Upper lobe of left lung (tissue), 6 donors: ENCODE results near the gene TUBGCP6. TPM values are rescaled to one million over a fixed set of nuclear protein-coding genes. Genes with fewer than 3 reads are reported as not detected.

ENCODE experiments used
- ATAC-seq, 2 donors: fragments of 200-7000 bp; cut with Tn5 transposase; one replicate each; pipeline ENCODE4 v1.9.1; 2022; ENCODE audit warnings: mild to moderate bottlenecking in 2 of 2, moderate library complexity in 2 of 2; ENCODE audit not compliant: low FRiP score in 2 of 2
- DNase-seq, 2 donors: peaks; one replicate each; pipeline ENCODE4 v3.0.0-alpha.2; 2019 to 2020
- H3K27ac ChIP-seq, 4 donors: fragments of 200-600 bp; sonication (generic); one replicate each; pipeline ENCODE4 v1.5.1; 2016 to 2019
- H3K27me3 ChIP-seq, 4 donors: fragments of 200-600 bp; sonication (generic); one replicate each; pipeline ENCODE4 v1.5.1; 2017 to 2019
- H3K36me3 ChIP-seq, 4 donors: fragments of 200-600 bp; sonication (generic); one replicate each; pipeline ENCODE4 v1.5.1; 2016 to 2019
- H3K4me1 ChIP-seq, 4 donors: fragments of 200-600 bp; sonication (generic); one replicate each; pipeline ENCODE4 v1.5.1; 2018 to 2019
- H3K4me3 ChIP-seq, 4 donors: fragments of 200-600 bp; sonication (generic); one replicate each; pipeline ENCODE4 v1.5.1; 2017 to 2019; ENCODE audit warnings: mild to moderate bottlenecking in 2 of 4, moderate library complexity in 1 of 4
- H3K9me3 ChIP-seq, 4 donors: fragments of 200-600 bp; sonication (generic); one replicate each; pipeline ENCODE4 v1.5.1; 2018 to 2019
- CTCF ChIP-seq, 6 experiments: fragments of 450-650 bp in 4 of 6; fragments of 200-600 bp in 2 of 6; sonication (generic) in 2 of 6; IDR thresholded peaks; one replicate each; pipeline ENCODE4 v1.5.1; 2016 to 2019; ENCODE audit warnings: antibody characterized with exemption in 6 of 6
- EP300 ChIP-seq, 4 donors: sonication (generic); formaldehyde crosslinking; IDR thresholded peaks; one replicate each; pipeline ENCODE4 v1.5.1; 2017; ENCODE audit warnings: antibody characterized with exemption in 4 of 4, control low read depth in 2 of 4
- POLR2A ChIP-seq, 4 donors: fragments of 450-650 bp; IDR thresholded peaks; one replicate each; pipeline ENCODE4 v1.5.1; 2016 to 2017; ENCODE audit warnings: antibody characterized with exemption in 4 of 4, mild to moderate bottlenecking in 2 of 4
- POLR2AphosphoS5 ChIP-seq, 2 donors: sonication (generic); formaldehyde crosslinking; IDR thresholded peaks; one replicate each; pipeline ENCODE4 v1.5.1; 2017; ENCODE audit warnings: antibody characterized with exemption in 2 of 2
- WGBS, 2 donors: methylation state at CpG; one replicate each; pipeline ENCODE4 v1.1.5; 2017 to 2018; 5-methylcytosine and 5-hydroxymethylcytosine counted together
- total RNA-seq, 6 donors: library from RNA; depleted of rRNA in 4 of 6; stranded (reverse); fragments of >200 nt in 4 of 6; gene quantifications; one replicate each; pipeline versions ENCODE4 v1.1.0 to v1.2.1, GENCODE V29; 2016 to 2021
- donor health status: DM: no; HTN: no; CAD: no; lungs with moderate emphysema.
- donor health status: DM: no; HTN: yes; CAD: no; lungs with severe emphysema.

Gene TUBGCP6
- total RNA-seq, 6 donors from 2014 or later, result 43.2 to 216 (median 52.4) TPM

- no peaks in the 10 kb centered on the region for H3K27me3 ChIP-seq
- H3K4me1 ChIP-seq, result peaks cover 35 to 66% (median 52%) of the 10 kb centered on the region in 4 donors
- peak overlapping the region; percentile 3 to 55 (median 43) for H3K4me3 ChIP-seq
- ATAC-seq (peak; percentile 78 to 87), DNase-seq (peak; percentile 93 to 95)
- TF ChIP-seq CTCF (IDR thresholded peaks at IDR 0.05), result peak in 5 of 6 experiments; percentile 39 to 62 (median 49)
- peak in 1 of 4 donors; percentile 61 for TF ChIP-seq EP300 (IDR thresholded peaks at IDR 0.05)
- TF ChIP-seq POLR2A (IDR thresholded peaks at IDR 0.05), result peak in 3 of 4 donors; percentile 20 to 76 (median 69)
- TF ChIP-seq POLR2AphosphoS5 (IDR thresholded peaks at IDR 0.05), result peak; percentile 65 to 88
- 3 to 33% methylated on average over 2 to 33 of the region's 43 CpGs for WGBS, 2 donors
- peaks cover 8 to 28% (median 19%) of the 10 kb centered on the region in 4 donors for H3K36me3 ChIP-seq
- H3K27ac ChIP-seq, result peak overlapping the region; percentile 88 to 95 (median 92)
- no peaks in the 10 kb centered on the region for H3K9me3 ChIP-seq
These were observed 54.5 kb downstream of the TUBGCP6 start for GRCh38 chr22:50190182-50190940.

- H3K36me3 ChIP-seq, result peaks cover 8 to 23% (median 14%) of the 10 kb centered on the region in 4 donors
- H3K27me3 ChIP-seq, result no peaks in the 10 kb centered on the region
- H3K9me3 ChIP-seq, result no peaks in the 10 kb centered on the region
- no peak for TF ChIP-seq EP300 (IDR thresholded peaks at IDR 0.05)
- no peak for TF ChIP-seq POLR2A (IDR thresholded peaks at IDR 0.05)
- no peak for TF ChIP-seq CTCF (IDR thresholded peaks at IDR 0.05)
- TF ChIP-seq POLR2AphosphoS5 (IDR thresholded peaks at IDR 0.05), result no peak
- peak in 1 of 2 donors; percentile 0 for ATAC-seq
- 23 to 25% methylated on average over 3 to 4 of the region's 4 CpGs for WGBS, 2 donors
- DNase-seq, result no peak
- H3K4me3 ChIP-seq, result peak overlapping the region in 3 of 4 donors; percentile 37 to 55 (median 49)
- H3K4me1 ChIP-seq, result peaks cover 40 to 71% (median 57%) of the 10 kb centered on the region in 4 donors
- peak overlapping the region; percentile 88 to 95 (median 92) for H3K27ac ChIP-seq
These were observed 55.0 kb downstream of the TUBGCP6 start for GRCh38 chr22:50189849-50190181.

GRCh38 chr22:50189184-50189848, 55.5 kb downstream of the TUBGCP6 start:
- no peak for ATAC-seq
- WGBS, 2 donors, result 82 to 93% methylated on average over 8 to 9 of the region's 20 CpGs
- peak overlapping the region; percentile 88 to 95 (median 92) for H3K27ac ChIP-seq
- H3K4me3 ChIP-seq, result no peak overlapping the region
- no peaks in the 10 kb centered on the region for H3K27me3 ChIP-seq
- H3K4me1 ChIP-seq, result peaks cover 45 to 76% (median 62%) of the 10 kb centered on the region in 4 donors
- no peaks in the 10 kb centered on the region for H3K9me3 ChIP-seq
- DNase-seq, result peak in 1 of 2 donors; percentile 79
- peaks cover 4 to 18% (median 9%) of the 10 kb centered on the region in 4 donors for H3K36me3 ChIP-seq
- TF ChIP-seq POLR2A (IDR thresholded peaks at IDR 0.05) (no peak), CTCF (IDR thresholded peaks at IDR 0.05) (no peak), EP300 (IDR thresholded peaks at IDR 0.05) (no peak), POLR2AphosphoS5 (IDR thresholded peaks at IDR 0.05) (no peak)

- TF ChIP-seq CTCF (IDR thresholded peaks at IDR 0.05) (no peak), EP300 (IDR thresholded peaks at IDR 0.05) (no peak), POLR2AphosphoS5 (IDR thresholded peaks at IDR 0.05) (no peak), POLR2A (IDR thresholded peaks at IDR 0.05) (no peak)
- ATAC-seq (no peak), DNase-seq (peak in 1 of 2 donors; percentile 62)
- no peaks in the 10 kb centered on the region for H3K9me3 ChIP-seq
- peaks cover 0 to 9% (median under 1%) of the 10 kb centered on the region in 4 donors for H3K36me3 ChIP-seq
- peak overlapping the region in 2 of 4 donors; percentile 27 to 89 for H3K27ac ChIP-seq
- no peak overlapping the region for H3K4me3 ChIP-seq
- WGBS, 2 donors, result 90 to 97% methylated on average over 7 to 11 of the region's 11 CpGs
- no peaks in the 10 kb centered on the region for H3K27me3 ChIP-seq
- H3K4me1 ChIP-seq, result peaks cover 54 to 86% (median 71%) of the 10 kb centered on the region in 4 donors
These were observed 56.5 kb downstream of the TUBGCP6 start for GRCh38 chr22:50188356-50188755.
